Retina (tissue), 1 donor: ENCODE results near the gene SEC23A.
"Not testable (repeated sequence)": the region's sequence is repeated elsewhere in the genome, so short reads cannot be mapped to it uniquely, and the experiment has no call there.

Experiments used
- DNase-seq: peaks from one replicate; pipeline ENCODE4 v3.0.0-alpha.2; 2016

The SEC23A gene

DNA sequence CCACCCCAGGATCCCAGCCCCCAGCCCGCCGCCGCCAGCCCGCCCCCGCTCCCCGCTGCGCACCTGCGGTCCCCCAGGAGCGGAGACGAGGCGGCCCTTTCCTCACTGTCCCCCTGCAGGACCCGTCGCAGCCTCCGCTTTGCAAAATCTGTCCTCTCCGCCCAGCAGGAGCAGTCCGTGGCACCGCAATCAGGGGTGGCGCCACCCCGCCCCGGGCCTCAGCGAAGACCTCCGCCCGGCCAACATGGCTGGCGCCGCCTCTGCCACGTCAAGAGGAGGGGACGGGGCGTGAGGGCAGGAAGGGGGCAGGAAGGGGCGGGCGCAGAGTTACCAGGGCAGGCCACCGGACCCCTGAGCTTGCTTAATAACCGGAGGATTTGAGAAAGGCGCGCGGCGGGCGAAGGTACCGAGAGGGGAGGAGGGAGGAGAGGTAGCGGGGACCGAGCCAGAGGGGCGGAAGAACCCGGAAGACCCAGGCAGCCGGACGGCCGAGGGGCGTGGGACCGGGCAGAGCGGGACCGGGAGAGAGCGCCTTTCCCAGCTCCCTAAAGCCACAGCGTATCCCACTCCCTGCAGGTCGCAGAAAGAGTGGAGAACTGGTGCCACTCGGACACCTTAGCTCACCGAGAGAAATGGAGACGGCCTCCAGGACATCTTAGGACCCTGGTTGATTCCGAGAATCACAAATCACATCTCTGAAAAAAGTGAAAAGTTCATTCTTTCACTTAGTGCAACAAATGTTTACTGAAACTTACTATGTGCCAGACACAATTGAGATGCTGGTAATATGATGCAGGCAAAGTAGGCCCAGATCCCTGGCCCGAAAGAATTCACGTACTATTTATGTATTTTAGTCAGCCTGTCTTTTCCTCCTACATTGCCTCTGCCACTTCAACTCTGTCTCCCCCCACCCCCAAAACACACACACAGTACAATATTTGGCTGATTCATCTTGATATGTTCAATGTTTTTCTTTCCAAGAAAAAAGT lies at the start of gene SEC23A:
Gene SEC23A, minus strand, starts transcription at position 267 of the 989 bp plus-strand sequence. CDS start 7,117 bp downstream, outside the sequence.
- DNase-seq = peak; percentile 90

DNA sequence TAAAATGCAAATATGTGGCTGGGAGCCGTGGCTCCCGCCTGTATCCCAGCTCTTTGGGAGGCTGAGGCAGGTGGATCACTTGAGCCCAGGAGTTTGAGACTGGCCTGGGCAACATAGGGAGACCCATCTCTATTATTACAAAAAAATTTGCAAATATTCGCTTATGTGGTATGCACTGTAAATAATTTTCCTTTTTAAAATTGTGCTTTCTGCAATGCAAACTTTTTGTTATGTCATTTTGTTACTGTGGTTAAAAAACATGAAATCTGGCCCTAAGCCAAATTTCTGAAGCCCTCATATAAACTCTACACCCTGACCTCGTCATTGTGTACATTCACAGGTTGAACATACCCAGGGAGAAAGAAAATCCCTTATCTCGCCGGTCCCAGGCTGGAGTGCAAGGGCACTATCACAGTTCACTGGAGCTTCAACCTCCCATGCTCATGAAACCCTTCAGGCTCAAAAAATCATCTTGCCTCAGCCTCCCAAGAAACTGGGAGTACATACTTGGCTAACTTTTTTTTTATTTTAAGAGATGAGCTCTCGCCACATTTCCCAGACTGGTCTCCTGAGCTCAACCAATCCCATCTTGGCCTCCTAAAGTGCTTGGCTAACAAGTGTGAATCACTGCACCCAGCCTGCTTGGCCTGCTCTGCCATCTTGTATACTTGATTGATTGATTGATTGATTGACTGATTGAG lies 42.4 kb upstream of the SEC23A start:
- DNase-seq = no peak

DNA sequence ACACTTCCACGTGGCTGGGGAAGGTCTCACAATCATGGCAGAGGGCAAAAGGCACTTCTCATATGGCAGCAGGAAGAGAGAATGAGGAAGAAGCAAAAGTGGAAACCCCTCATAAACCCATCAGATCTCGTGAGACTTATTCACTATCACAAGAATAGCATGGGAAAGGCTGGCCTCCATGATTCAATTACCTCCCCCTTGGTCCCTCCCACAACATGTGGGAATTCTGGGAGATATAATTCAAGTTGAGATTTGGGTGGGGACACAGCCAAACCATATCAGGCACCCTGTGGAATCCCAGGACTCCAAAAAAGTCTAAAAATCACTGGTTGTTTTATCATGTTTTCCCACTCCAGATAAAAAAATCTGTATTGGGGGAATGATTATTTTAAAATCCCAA lies 40.2 kb upstream of the SEC23A start:
- not testable (repeated sequence) for DNase-seq

DNA sequence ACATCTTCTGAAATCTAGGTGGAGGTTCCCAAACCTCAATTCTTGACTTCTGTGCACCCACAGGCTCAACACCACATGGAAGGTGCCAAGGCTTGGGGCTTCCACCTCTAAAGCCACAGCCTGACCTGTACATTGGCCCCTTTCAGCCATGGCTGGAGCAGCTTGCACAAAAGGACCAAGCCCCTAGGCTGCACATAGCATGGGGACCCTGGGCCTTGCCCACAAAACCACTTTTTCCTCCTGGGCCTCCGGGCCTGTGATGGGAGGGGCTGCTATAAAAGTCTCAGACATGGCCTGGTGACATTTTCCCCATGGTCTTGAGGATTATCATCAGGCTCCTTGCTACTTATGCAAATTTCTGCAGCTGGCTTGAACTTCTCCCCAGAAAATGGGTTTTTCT lies 38.6 kb upstream of the SEC23A start:
- DNase-seq = not testable (repeated sequence)

DNA sequence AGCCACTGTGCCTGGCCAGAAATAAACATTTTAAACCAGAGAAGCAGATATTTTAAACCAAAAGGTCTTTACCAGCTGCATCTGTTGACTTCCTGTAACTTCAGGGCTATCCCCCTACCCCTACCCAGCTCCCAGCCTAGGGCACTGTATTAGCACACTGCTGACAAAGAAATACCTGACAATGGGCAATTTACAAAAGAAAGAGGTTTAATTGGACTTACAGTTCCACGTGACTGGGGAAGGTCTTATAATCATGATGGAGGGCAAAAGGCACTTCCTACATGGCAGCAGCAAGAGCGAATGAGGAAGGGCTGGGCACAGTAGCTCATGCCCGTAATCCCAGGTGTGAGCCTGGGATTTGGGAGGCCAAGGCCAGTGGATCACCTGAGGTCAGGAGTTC lies 37.1 kb upstream of the SEC23A start:
- no peak for DNase-seq

DNA sequence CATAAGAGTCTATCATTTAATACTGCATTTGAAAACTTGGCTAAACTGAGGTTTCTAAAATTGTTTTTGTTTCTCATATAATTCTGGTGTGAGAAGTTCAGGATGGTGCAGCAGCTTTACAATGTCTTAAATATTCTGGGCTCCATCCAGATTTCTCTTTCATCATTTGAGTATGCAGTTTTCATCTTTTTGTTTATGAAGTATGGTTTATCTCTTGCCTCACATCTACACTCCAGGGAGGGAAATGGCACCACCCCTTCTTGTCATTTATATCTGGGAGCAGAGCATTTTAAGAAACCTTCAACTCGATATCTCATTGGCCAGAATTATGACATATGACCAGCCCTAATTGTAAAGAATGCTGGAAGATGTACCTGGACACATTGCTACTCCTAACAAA lies 35.4 kb upstream of the SEC23A start:
- no peak for DNase-seq

DNA sequence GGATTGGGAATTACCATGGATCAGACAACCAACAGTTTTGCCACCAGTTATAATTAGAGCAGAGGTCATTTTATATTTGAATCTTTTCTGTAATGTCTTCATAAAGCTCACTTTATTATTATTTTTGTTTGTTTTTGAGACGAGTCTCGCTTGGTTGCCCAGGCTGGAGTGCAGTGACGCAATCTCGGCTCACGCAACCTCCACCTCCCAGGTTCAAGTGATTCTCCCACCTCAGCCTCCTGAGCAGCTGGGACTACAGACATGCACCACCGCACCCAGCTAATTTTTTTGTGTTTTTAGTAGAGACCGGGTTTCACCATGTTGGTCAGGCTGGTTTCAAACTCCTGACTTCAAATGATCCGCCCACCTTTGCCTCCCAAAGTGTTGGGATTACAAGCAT lies 34.8 kb upstream of the SEC23A start:
- not testable (repeated sequence) for DNase-seq

DNA sequence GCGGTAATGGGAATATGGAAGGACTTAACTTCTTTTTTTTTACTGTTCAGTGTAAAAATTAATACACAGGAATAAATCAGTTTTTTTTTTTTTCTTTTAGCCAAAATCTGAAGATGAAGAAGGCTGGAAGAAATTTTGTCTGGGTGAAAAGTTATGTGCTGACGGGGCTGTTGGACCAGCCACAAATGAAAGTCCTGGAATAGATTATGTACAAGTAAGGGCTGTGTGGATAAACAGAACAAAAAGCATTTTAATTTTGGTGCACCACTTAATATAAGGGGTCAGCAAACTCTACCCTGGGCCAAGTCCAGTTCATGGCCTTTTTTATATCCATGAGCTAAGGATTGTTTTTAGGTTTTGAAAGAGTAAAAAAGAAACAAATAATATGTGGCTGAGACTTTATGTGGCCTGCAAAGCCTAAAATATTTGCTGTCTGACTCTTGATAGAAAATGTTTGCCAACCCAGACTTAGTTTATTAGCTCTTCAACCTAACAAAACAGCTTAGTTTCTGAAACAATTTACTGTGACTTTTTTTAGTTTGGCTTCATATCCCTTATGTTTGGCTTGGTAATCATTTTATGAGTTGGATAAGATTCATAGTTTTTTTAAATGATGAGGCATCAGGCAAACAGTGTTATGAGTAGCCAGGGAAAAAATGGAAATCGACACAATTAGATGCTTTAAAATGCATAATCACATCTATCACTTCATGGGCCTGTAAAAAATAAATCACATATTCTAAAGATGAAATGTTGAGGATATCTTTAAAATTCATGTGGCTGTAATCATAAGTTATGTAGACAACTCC lies 19.5 kb upstream of the SEC23A start:
- no peak for DNase-seq

DNA sequence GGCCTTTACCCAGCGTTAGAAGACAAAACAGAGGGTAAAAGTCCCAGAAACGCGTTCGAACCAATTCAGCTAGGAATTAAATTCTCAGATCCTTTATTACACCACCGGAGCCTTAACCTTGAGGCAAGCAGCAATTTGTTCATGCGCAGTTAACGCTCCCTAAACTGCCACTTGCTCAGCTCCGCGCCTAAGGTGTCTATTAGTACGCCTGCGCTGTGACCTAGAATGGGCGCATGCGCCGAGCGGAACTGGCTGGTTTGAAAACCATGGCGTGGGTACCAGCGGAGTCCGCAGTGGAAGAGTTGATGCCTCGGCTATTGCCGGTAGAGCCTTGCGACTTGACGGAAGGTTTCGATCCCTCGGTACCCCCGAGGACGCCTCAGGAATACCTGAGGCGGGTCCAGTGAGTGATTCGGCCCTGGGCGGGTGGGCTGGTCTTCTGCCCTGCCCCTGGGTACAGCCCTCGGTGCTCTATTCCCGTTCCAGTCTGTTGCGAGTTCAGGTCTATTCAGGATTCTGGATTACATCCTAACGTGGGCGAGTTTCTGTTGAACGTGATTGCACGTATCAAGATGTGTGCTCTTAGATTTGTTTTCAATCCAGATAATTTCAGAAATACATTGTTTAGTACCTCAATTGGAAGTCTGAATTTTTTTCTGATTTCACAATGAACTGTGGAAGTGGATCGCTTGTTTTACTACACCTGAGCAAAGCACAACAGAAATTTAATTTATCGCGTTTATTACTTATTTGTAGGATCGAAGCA lies 11.2 kb upstream of the SEC23A start, which contains the start of gene GEMIN2:
Gene GEMIN2, plus strand, starts transcription at position 251 of the 766 bp plus-strand sequence. Its CDS starts 16 bp downstream, at position 267.
- peak; percentile 95 for DNase-seq

DNA sequence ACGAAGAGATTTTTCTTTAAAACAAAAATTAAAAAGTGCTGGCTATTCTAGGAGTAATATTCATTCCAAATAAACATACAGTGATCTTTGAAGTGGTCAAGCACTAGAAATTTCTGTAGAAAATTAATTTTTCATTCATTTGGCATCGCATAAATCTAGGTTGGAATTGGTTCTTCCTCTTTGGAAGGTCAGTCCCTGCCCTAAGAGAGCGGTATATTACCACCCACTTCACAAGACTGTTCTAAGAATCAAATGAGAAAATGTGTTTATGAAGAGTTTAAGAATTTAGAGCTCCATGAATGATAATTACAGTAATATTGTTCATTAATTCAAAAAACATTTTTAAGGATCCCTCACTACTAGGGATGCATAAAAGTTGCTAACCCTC lies 10.6 kb upstream of the SEC23A start:
- DNase-seq = no peak

DNA sequence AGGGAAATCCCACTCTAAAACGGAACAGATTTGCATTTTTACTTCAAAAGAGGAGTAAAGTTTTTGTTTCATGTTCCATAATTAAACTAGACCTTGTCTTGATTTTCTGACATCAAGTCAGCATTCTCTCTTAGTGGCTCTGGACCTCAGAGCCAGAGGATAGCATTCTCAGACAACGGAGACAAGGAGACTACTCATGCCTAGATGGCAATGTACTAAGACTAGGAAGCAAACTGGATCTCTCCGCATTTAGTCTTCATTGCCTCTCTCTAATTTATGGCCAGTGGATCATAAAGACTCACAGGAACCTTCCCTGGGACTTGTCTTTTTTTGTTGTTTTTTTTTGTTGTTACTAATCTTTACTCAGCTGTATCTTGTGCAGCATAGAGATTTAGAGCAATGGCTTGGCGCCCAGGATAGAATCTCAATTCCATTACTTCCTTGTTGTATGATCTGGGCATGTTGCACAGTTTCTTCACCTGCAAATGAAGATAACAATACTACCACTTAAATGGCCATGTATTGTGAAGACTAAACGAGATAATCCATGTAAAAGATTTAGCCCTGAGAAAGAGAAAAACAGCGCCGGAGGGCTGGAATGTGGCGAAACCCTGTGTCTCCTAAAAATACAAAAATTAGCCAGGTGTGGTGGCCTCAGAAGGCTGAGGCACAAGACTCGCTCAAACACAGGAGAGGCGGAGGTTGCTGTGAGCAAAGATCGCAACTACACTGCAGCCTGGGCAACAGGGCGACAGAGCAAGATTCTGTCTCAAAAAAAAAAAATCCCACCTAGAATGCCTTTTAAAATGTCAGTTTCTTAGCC lies 7.1 kb upstream of the SEC23A start:
- DNase-seq = no peak

DNA sequence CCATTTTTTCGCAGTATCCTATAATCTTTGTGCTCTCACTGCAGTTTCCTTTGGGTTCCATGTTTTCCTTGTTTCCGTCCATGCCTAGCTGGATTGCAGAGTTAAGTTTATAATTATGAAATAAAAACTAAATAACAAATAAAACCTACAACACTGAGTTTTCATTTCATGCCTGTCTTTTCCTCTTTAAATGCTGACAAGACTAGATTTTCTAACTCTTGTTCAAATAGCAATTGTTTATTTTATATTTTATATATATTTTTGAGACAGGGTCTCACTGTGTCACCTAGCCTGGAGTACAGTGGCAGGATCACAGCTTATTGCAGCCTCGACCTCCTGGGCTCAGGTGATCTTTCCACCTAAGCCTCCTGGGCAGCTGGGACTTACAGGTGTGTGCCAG lies 5.8 kb upstream of the SEC23A start:
- no peak for DNase-seq

DNA sequence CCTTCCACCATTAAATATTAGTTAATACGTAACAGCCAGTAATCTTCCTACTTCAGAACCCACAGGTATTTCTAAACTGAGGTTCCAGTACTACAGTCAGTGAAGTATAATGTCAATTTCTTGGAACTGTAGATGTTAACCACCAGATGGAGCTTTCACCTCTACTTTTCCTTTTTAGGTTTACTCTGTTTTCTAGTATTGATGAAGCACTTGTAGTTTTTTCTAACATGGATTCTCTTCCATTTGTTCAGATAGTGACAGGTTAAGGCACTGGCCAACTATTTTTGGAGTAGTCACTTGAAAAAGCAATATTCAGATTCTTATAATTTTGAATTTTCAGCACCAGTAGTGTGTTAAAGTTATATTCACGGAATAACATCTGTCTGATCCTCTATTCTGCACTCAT lies 4.6 kb upstream of the SEC23A start:
- DNase-seq = no peak

DNA sequence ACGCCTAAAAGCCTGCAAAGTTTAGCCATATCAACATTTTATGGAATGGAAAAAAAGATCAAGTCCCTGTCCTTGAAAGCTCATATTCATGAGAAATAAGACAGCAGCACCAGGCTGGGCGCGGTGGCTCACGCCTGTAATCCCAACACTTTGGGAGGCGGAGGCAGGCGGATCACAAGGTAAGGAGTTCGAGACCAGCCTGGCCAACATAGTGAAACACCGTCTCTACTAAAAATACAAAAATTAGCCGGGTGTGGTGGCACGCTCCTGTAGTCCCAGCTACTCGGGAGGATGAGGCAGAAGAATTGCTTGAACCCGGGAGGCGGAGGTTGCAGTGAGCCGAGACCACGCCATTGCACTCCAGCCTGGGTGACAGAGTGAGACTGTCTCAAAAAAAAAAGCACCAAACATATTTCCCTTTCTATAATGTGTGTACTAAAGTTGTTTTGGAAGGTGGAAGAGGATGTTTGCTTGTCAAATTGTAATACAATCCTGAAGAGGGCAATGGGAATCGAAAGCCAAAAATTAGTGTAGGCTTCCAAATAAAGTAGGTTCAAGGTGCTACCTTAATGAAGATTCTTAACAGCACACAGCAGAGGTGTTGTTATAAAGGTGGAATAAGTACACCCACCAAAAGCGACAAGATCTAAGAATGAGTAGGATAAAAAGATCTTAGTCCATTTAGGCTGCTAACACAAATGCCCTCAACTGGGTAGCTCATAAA lies 1.2 kb upstream of the SEC23A start:
- not testable (repeated sequence) for DNase-seq

DNA sequence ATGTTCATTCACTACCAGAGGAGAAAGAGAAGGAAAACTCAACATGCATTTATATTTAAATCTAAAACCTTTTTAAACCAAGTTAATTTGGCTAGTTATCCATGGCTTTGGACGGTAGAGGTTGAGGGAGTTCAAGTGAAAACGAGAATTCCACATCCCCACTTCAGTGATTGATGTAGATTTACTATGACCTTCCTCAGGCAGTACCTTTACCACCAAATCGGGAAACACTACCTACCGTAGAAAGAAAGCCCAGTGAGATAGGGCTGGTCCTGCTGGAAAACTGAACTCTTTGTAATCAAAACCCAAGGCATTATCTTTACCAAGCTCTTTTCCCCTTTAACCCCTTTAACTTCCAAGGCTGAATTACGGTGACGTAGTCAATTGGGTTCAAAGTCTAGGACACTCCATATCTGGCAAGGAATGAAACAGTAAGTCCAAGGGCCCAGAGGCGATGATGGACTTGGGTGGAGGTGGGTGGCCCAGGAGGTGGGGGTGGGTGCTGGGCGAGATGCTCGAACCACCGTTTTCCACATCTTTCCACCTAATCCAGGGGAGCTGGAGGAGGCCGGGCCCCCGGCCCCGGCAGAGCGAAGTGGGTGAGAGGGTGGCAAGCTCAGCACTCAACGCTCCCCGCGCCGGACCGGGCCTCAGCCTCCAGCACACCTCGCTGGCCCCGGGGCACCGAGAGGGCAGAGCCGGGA lies 618 bp downstream of the SEC23A start:
- peak; percentile 62 for DNase-seq

DNA sequence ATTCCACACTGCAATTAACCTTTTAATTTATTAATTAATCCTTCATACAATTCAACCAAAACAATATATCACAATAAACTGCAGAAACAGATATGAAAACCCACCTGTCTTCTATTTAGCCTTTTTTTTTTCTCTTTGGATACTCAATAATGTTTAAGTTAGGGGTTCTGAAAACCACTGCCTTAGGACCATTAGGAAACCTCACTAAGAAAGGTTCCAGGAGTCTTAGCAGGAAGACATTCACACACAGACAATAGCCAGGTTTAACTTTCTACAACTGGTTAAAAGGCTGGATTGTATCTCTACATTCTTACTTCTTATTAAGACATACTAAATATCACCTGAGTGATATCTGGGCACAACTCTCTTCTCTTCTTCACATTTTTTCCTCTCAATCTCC lies 3.3 kb downstream of the SEC23A start:
- no peak for DNase-seq

DNA sequence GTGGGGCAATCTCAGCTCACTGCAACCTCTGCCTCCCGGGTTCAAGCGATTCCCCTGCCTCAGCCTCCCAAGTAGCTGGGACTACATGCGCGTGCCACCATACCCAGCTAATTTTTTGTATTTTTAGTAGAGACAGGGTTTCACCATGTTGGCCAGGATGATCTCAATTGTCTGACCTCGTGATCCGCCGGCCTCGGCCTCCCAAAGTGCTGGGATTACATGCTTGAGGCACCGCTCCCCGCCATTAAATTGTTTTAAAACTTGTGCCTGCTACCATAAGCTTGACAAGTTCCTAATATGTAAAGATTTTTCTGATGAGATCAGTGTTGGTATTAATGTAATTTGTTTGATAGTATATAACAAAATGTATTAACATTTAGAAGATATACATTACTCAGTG lies 3.8 kb downstream of the SEC23A start:
- not testable (repeated sequence) for DNase-seq

DNA sequence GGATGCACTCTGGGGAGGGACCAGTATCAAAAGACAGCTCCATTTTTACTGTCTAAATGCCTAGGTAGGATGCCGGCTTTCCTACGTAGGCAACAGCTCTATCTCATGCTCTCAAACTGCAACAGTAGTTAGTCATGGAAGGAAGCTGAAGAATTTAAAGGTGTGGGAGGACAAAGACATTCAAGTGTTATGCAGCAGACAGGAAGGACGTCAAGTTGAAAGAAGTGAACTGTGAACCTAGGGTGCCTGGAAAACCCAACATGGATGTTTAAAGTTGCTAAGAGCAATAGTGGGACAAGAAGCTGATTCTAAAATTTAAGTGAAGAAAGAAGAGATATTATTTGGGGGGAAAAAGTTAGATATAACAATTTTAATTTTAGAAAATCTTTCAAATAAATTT lies 5.9 kb downstream of the SEC23A start:
- no peak for DNase-seq

DNA sequence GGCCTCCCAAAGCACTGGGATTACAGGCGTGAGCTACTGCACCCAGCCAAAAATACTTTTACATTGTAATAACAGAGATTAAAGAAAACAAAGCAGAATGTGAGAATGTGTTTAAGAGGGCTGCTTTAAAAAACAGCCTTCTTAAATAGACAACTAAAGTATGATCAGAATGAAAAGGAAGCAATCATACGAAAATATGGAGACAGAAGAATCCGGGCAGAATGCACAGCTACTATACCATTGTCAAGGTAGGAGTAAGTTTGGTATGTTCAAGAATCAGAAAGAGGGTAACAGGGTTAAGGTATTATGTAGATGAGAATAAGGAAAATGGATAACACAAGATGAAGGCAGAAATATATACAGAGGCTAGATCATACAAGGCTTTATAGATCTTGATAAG lies 8.5 kb downstream of the SEC23A start:
- DNase-seq = no peak

DNA sequence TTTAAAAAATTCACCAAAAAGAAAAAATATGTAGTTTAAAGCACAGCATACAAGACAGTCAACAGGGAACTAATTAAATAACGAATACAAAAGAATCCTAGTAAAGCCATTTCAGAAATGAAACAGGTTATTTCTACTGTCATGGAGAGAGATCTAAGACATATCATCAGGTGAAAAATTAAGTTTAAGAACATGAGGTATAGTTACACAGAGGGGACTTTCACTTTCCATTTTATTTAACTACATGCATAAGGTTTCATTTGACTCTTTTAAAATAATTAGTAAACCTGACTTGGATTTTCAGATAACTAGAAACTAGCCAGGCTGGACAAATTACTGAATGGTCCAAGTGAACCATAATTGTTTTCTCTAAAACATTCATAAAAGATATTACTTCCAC lies 11.3 kb downstream of the SEC23A start:
- no peak for DNase-seq
